Vagina (tissue), 2 donors: ENCODE results near the gene BRD3OS. TPM values are rescaled to one million over a fixed set of nuclear protein-coding genes. Genes with fewer than 3 reads are reported as not detected.

Experiments used
- DNase-seq, 2 donors: peaks; one replicate each; pipeline ENCODE4 v3.0.0-alpha.2; 2017; ENCODE audit errors: extremely low spot score in 2 of 2
- H3K27ac ChIP-seq: fragments of 200-600 bp; sonication (generic); one replicate; pipeline ENCODE4 v1.5.1; 2019
- H3K27me3 ChIP-seq: fragments of 200-600 bp; sonication (generic); one replicate; pipeline ENCODE4 v1.5.1; 2019
- H3K36me3 ChIP-seq, 2 donors: fragments of 200-600 bp; sonication (generic); one replicate each; pipeline ENCODE4 v1.5.1; 2017 to 2019
- H3K4me1 ChIP-seq: fragments of 200-600 bp; sonication (generic); one replicate; pipeline ENCODE4 v1.5.1; 2019
- H3K4me3 ChIP-seq, 2 donors: fragments of 200-600 bp; sonication (generic); 1 replicate in 1 of 2; 2 replicates in 1 of 2; pipeline ENCODE4 v1.5.1; 2016 to 2019
- H3K9me3 ChIP-seq: fragments of 200-600 bp; sonication (generic); one replicate; pipeline ENCODE4 v1.5.1; 2019
- CTCF ChIP-seq, 3 experiments: fragments of 450-650 bp in 2 of 3; fragments of 200-600 bp in 1 of 3; sonication (generic) in 1 of 3; IDR thresholded peaks; one replicate each; pipeline ENCODE4 v1.5.1; 2017 to 2019; ENCODE audit warnings: antibody characterized with exemption in 3 of 3, mild to moderate bottlenecking in 2 of 3, moderate library complexity in 2 of 3
- POLR2A ChIP-seq, 2 donors: fragments of 450-650 bp; IDR thresholded peaks; one replicate each; pipeline ENCODE4 v1.6.1; 2017; ENCODE audit warnings: antibody characterized with exemption in 2 of 2, mild to moderate bottlenecking in 2 of 2, moderate library complexity in 2 of 2
- POLR2AphosphoS5 ChIP-seq, 2 donors: sonication (generic); formaldehyde crosslinking; IDR thresholded peaks; one replicate each; pipeline ENCODE4 v1.9.0; 2017; ENCODE audit warnings: antibody characterized with exemption in 2 of 2, mild to moderate bottlenecking in 2 of 2, low read depth in 1 of 2; ENCODE audit not compliant: insufficient read depth in 1 of 2
- intact Hi-C: fragments of 100-400 bp; cut with DNase I; formaldehyde crosslinking; loops from one replicate; pipeline ENCODE4 v1.15.1; 2023
- total RNA-seq: library from RNA; depleted of rRNA; stranded (reverse); fragments of >200 nt; gene quantifications from one replicate; pipeline ENCODE4 v1.2.3, GENCODE V29; 2016

Gene BRD3OS
- total RNA-seq, 1 donor from 2014 or later = 13.0 TPM

GRCh38 chr9:134076644-134077043, 51.4 kb downstream of the BRD3OS start:
- no peak for DNase-seq
- H3K36me3 ChIP-seq = no peaks in the 10 kb centered on the region
- H3K27ac ChIP-seq = no peak overlapping the region
- TF ChIP-seq CTCF (IDR thresholded peaks at IDR 0.05) (no peak), POLR2AphosphoS5 (IDR thresholded peaks at IDR 0.05; ENCODE audit: insufficient read depth in 1 of 2, low read depth in 1 of 2) (no peak), POLR2A (IDR thresholded peaks at IDR 0.05) (no peak)
- no peaks in the 10 kb centered on the region for H3K4me1 ChIP-seq
- H3K27me3 ChIP-seq = no peaks in the 10 kb centered on the region
- H3K9me3 ChIP-seq = peaks cover 4% of the 10 kb centered on the region
- intact Hi-C loops = no loop called here
- H3K4me3 ChIP-seq = no peak overlapping the region

Other genes starting within 250 kb of the BRD3OS start
- 8.3 TPM for gene VAV2, start 33.2 kb upstream of the BRD3OS start, total RNA-seq
- 20.4 TPM for gene BRD3, start 42.5 kb downstream of the BRD3OS start, total RNA-seq
- gene WDR5, start 110.6 kb downstream of the BRD3OS start, total RNA-seq = 16.7 TPM
- not detected for gene RNU6ATAC, start 139.1 kb downstream of the BRD3OS start, total RNA-seq